Measurements from ENCODE around the gene CSPG4.
"Not testable (repeated sequence)": the region's sequence is repeated elsewhere in the genome, so short reads cannot be mapped to it uniquely, and the experiment has no call there.

The CSPG4 gene

DNA sequence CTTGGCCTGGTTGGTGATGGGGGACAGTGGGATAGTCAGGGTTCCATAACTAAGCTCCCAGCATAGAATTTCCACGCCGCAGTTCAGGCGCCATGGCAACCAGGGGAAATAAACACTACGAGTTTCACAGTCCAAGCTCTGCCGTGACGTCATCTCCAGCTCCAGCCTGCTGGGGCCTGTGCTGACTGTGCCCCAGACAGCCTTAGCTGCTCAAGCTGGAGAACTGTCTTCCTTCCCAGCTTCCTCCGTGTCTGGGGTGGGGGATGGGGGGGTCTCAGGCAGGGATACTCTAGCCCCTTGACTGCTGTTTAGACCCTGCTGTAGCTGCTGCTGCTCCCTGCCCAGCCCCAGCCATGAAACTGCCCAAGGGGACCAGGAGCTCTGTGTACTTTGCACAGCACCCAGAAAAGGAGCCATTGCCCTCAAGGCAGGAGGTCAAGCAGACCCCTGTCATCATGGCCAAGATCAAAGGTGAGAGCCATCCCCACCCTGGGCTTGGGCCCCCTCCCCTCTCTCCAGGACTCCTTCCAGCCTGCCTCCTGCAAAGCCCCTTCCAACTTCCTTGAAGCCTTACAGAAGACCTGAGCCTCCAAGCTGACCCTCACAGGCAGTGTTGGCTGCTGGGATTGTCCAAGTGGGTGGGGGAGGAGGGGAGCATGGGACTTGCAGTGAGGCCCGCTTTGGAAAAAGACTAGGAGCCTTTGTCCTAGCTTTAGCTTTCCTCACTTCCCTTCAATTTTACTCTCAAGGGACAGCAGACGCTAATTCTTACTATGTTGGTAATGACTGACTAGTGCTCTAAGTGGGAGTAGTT, 11.4 kb upstream of the CSPG4 start:
- DNase-seq (ENCODE audit: low read depth in 3 of 3): peak in 1 of 3 experiments; percentile 53

- no peak for DNase-seq (ENCODE audit: low read depth in 3 of 3)
Measured at GRCh38 chr15:75723171-75723846, 10.7 kb upstream of the CSPG4 start.

DNA sequence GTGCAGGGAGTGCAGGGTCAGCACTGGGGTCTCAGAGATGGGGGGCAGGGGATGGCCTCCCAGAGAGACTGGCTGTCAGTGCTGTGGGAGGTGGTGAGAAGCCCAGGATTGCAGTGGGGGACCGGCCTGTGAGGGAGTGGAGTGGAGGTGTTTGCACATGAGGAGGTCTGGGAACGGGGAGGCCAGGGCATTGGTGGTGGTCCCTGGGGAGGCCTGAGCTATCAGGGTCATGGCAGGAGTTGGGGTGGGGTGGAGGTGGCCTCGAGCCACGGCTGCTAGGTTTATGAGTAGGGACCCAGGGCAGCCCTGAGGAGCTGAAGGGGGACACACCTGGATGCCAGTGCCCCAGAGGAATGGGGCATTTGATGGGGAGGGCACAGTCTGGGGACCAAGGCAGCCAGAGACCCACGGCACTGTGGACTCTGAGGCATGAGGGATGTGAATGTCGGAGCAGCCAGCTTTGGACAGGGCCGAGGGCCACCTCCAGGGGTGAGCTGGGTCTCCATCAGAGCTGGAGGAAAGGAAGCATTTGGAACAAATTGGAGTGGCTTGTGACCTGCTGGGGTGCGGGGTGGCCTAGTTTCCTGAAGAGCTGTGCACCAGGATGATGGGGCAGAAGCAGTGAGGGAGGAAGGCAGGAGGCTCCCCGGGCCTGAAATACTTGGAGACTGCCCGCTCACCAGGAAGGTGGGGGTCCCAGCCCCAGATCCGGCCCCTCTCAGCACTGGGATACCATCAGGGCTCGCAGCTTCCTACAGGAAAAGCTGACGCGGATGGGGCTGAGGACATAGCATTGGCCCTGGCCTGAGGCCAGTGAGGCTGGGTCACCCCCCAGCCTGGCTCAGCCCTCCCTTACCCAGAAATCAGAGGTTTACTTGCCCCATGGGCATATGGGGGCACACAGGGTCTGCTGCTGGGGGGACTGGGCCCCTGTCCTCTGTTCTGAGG, 9.5 kb upstream of the CSPG4 start:
- no peak for DNase-seq (ENCODE audit: low read depth in 3 of 3)

DNA sequence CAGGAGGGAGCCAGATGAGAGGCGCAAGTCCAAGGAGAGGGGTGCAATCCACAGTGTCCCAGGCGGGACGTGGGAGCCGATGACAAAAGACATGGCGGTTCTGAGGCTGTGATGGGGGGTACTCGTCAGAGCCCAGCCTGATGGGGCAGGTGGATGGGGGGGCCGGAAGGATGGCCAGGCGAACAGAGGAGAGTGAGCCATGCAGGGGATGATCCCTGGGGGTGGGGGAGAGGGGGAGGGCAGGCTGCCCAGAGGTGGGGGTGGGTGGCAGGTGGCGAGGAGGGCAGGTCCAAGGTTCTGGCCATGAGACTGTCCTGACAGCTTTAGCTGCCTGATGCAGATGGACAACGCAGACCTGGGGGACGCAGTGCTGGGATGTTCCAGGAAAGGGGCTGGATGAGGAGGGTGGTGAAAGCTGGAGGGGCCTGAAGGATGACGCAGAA, 8.9 kb upstream of the CSPG4 start:
- DNase-seq (ENCODE audit: low read depth in 3 of 3): no peak

- peak in 1 of 3 experiments; percentile 47 for DNase-seq (ENCODE audit: low read depth in 3 of 3)
Measured at GRCh38 chr15:75720787-75721479, 8.3 kb upstream of the CSPG4 start.

GRCh38 chr15:75720297-75720696, 7.6 kb upstream of the CSPG4 start:
- DNase-seq (ENCODE audit: low read depth in 3 of 3): no peak

DNA sequence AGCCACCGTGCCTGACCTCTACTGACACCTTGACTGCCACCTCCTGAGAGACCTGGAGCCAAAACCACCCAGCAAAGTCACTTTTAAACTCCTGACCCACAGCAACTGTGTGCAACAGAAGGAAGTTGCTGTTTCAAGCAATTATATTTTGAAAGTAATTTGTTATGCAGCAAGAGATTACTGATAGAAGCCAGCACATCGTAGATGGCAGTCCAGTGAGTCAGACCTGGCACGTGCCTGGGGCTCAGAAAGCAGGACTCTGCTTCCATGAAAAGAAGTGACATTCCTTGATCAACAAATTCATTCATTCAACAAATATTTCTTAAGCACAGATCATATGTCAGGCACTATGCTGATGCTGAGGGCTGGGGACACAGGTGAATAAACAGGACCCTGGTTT, 5.7 kb upstream of the CSPG4 start:
- DNase-seq (ENCODE audit: low read depth in 3 of 3): no peak

DNA sequence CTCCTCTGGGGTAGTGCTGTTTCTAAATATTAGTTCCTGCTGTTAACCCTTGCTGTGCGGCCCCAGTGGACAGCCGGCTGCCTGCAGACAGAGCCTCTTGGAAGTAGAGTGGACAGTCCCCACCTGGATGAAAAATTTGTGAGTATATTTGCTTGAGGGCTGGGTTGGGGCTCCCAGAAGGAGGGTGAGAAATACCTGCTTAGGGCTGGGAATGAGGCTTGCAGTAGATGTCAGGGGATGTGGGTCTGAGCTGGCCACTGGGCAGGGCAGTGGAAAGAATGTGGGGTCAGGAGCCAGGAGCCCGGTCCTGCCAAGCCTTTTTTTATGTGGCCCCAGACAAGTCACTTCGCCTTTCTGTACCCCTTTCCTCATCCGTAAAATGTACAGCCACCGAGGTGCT, 4.4 kb upstream of the CSPG4 start:
- not testable (repeated sequence) for DNase-seq (ENCODE audit: low read depth in 3 of 3)

GRCh38 chr15:75716249-75716950, 3.8 kb upstream of the CSPG4 start:
- not testable (repeated sequence) for DNase-seq (ENCODE audit: low read depth in 3 of 3)

DNA sequence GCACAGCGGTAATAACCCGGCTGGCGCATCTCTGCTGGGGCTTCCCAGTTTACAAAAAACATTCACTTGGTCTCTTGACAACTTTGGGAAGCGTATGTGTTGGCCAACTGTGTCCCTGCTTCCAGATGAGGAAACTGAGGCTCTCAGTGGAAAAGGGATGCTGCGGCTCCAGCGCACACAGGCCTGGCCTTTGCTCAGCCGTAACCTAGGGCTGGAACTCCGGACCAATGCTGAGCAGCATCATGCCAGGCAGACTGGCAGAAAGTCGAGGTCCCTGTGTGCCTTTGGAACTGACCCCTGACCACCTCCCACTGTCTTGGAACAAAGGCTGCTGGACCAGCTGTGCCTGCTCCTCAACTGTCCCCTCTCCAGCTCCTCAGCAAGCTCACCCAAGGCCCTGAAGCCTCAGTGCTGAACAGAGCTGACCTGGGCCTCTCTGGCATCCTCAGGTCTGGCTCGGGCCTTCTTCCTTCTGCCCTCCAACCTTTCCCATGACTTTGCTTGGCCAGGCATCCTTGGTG, 2.7 kb upstream of the CSPG4 start:
- not testable (repeated sequence) for DNase-seq (ENCODE audit: low read depth in 3 of 3)

DNA sequence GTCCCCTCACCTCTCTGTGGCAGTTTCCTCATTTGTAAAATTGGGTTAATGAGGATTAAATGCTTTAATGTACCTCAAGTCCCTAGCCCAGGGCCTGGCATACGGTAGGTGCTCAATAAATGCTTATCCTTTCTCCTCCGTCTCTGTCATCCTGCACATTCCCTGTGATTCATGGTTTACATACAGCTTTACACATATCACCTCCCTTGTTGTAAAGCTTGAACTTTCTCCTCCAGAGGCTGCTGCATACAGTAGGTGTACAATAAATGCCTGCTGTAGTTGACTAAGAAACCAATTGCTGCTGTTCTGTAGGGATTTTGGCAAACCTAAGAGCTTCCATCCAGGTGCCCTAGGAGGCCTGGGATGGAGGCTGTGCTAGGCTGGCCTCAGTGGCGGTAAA, 1.5 kb upstream of the CSPG4 start:
- DNase-seq (ENCODE audit: low read depth in 3 of 3): no peak

- no peak for DNase-seq (ENCODE audit: low read depth in 3 of 3)
Measured at GRCh38 chr15:75713338-75713895, 769 bp upstream of the CSPG4 start.

- DNase-seq (ENCODE audit: low read depth in 3 of 3): not testable (repeated sequence)
Measured at GRCh38 chr15:75711495-75711894, 1.2 kb downstream of the CSPG4 start.

DNA sequence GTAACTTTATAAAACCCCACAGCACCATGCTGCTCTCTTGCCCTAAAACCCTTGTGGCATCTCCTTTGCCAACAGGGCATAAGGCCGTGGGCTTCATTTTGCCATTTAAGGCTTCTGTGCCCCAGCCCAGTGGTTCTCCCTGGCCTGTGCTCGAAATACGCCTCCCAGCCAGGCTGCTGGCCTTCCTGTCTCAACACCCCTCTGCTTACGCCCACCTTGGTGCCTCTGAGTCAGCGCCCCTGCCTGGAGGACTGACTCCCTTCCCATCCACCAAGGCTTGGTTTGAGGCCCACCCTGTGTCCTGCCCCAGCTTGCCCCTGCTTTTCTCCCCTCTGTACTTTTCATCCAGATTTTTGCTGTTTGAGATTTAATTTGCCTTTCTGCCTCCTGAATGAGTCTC, 1.8 kb downstream of the CSPG4 start:
- not testable (repeated sequence) for DNase-seq (ENCODE audit: low read depth in 3 of 3)

DNA sequence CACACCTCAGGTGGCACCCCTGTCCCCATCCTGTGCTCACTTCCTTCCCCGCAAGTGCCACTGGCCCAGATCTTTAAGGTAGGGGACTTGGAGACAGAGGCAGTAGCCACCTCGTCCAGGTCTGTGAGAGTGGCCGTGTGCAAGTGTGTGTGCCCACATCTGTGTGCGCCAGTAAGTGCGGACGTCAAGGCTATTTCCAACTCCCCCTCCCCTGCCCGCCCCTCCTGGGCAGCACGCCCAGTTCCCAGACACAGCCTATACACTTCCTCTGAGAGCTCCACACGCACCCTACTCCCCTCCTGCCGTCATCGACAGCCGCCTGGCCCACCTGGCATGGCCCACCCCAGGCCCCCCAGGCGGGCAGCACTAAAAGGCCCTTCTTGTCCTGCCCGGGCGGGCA, 3.2 kb downstream of the CSPG4 start:
- not testable (repeated sequence) for DNase-seq (ENCODE audit: low read depth in 3 of 3)

DNA sequence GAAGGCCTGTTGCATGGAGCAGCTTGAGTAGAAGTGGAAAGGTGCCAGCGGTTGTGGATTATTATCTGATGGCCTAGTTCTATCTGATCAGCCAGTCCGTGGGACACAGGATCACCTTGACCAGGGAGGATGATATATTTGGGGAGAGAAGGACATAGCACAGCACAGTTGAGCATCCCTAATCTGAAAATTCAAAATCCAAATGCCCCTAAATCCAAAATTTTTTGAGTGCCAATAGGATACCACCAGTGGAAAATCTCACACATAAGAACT, 6.0 kb downstream of the CSPG4 start:
- DNase-seq (ENCODE audit: low read depth in 3 of 3): no peak

GRCh38 chr15:75705854-75706681, 6.6 kb downstream of the CSPG4 start:
- no peak for DNase-seq (ENCODE audit: low read depth in 3 of 3)

DNA sequence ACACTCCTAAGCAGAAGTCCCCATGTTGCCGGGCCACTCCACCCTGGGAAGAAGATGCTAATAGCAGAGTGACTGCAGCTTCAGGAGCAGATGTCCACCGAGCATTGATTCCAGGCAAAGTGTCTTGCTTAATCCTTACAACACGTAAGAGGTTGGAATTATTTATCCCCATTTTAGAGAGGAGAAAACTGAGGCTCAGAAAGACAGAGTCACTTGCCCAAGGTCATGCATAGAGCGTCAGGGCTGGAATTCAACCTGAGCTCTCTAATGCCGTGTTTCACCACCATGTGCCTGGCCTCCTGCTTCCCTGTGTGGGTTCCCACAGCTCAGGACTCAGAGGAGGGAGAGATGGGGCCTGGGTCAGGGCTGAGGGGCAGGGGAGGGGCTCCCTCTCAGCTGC, 7.3 kb downstream of the CSPG4 start:
- DNase-seq (ENCODE audit: low read depth in 3 of 3): not testable (repeated sequence)

DNA sequence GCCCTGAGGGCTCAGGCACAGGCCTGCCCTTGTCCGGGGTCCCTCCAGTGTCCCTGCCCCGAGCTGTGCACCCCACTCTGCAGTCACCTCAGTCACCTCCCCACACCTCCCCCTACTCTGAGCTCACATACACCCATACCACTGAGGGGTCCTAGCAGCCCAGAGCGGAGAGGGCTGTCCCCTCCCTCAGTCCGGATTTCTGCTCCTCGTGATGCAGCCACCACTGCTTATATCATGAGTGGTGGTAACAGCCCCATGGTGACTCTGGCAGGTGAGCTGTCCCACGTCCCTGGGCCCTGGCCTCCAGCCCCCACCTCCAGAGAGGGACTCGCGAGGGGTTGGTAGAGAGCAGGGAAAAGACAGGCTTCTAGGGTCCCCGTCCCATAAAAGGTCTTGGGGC, 8.0 kb downstream of the CSPG4 start:
- DNase-seq (ENCODE audit: low read depth in 3 of 3): no peak

GRCh38 chr15:75704263-75704615, 8.4 kb downstream of the CSPG4 start:
- no peak for DNase-seq (ENCODE audit: low read depth in 3 of 3)
